ENCODE measurements around the gene C14orf39.
"Not testable (repeated sequence)": the region's sequence is repeated elsewhere in the genome, so short reads cannot be mapped to it uniquely, and the experiment has no call there.

The C14orf39 gene

DNA sequence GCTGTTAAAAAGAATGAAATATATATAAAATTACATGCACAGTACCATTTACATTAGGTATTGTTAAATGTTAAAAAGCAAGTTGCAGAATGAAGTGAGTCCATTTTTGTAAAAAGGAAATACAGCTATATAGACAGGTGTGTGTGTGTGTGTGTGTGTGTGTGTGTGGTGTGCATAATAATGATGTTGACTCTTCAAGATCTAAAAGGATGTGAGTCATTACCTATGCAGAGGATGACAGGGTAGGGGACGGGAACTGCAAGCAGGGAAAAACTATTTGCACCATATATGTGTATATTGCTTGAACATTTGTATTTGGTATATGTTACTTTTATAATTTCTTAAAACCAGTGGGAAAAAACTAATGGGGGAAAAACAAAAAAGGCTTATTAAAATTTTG, 3.1 kb downstream of the C14orf39 start:
- Histone ChIP-seq H3K4me1 (ENCODE audit: control insufficient read depth, low read length) (peaks cover 7% of the 10 kb centered on the region), H3K9me3 (ENCODE audit: control insufficient read depth, insufficient read depth, low read length) (peaks cover 6% of the 10 kb centered on the region; the same call in 1 of the 2 replicates), H3K4me3 (ENCODE audit: low read length) (no peak overlapping the region), H3K27ac (ENCODE audit: low read depth, low read length) (no peak overlapping the region), H3K36me3 (ENCODE audit: control insufficient read depth, low read length) (no peaks in the 10 kb centered on the region), H4K20me1 (ENCODE audit: control insufficient read depth, insufficient read depth, low read depth, low read length) (no peaks in the 10 kb centered on the region), H3K4me2 (ENCODE audit: low read length) (no peak overlapping the region), H3K79me2 (ENCODE audit: control insufficient read depth, low read length) (no peaks in the 10 kb centered on the region), H3K9me2 (replicated peaks; ENCODE audit: control insufficient read depth, low read length) (no peaks in the 10 kb centered on the region), H3K27me3 (ENCODE audit: control insufficient read depth, low read length) (no peaks in the 10 kb centered on the region), H3F3A (ENCODE audit: control insufficient read depth, insufficient read depth) (no peaks in the 10 kb centered on the region)
- TF ChIP-seq, protein P1, sequence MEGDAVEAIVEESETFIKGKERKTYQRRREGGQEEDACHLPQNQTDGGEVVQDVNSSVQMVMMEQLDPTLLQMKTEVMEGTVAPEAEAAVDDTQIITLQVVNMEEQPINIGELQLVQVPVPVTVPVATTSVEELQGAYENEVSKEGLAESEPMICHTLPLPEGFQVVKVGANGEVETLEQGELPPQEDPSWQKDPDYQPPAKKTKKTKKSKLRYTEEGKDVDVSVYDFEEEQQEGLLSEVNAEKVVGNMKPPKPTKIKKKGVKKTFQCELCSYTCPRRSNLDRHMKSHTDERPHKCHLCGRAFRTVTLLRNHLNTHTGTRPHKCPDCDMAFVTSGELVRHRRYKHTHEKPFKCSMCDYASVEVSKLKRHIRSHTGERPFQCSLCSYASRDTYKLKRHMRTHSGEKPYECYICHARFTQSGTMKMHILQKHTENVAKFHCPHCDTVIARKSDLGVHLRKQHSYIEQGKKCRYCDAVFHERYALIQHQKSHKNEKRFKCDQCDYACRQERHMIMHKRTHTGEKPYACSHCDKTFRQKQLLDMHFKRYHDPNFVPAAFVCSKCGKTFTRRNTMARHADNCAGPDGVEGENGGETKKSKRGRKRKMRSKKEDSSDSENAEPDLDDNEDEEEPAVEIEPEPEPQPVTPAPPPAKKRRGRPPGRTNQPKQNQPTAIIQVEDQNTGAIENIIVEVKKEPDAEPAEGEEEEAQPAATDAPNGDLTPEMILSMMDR (IDR thresholded peaks at IDR 0.05; ENCODE audit: low read depth, low read length, poor library complexity, severe bottlenecking), result no peak
- no peak for TF ChIP-seq EZH2phosphoT487 (IDR thresholded peaks at IDR 0.05; ENCODE audit: borderline replicate concordance, low read length)

DNA sequence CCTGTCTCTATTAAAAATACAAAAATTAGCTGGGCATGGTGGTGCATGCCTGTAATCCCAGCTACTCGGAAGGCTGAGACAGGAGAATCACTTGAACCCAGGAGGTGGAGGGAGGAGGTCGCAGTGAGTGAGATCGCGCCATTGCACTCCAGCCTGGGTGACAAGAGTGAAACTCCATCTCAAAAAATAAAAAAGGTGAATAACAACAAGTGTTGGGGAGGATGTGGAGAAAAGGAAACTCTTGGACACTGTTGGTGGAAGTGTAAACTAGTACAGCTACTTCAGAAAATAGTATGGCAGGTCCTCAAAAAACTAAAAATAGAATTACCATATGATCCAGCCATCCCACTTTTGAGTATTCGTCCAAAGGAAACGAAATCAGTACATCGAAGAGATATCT, 5.6 kb downstream of the C14orf39 start:
- H3K4me1 ChIP-seq (ENCODE audit: control insufficient read depth, low read length); H3F3A ChIP-seq (ENCODE audit: control insufficient read depth, insufficient read depth); H3K4me3 ChIP-seq (ENCODE audit: low read length); H3K9me3 ChIP-seq (ENCODE audit: control insufficient read depth, insufficient read depth, low read length); H3K27me3 ChIP-seq (ENCODE audit: control insufficient read depth, low read length); H3K36me3 ChIP-seq (ENCODE audit: control insufficient read depth, low read length); H3K79me2 ChIP-seq (ENCODE audit: control insufficient read depth, low read length); H3K27ac ChIP-seq (ENCODE audit: low read depth, low read length); H4K20me1 ChIP-seq (ENCODE audit: control insufficient read depth, insufficient read depth, low read depth, low read length); H3K4me2 ChIP-seq (ENCODE audit: low read length); H3K9me2 ChIP-seq (replicated peaks; ENCODE audit: control insufficient read depth, low read length): not testable (repeated sequence)

DNA sequence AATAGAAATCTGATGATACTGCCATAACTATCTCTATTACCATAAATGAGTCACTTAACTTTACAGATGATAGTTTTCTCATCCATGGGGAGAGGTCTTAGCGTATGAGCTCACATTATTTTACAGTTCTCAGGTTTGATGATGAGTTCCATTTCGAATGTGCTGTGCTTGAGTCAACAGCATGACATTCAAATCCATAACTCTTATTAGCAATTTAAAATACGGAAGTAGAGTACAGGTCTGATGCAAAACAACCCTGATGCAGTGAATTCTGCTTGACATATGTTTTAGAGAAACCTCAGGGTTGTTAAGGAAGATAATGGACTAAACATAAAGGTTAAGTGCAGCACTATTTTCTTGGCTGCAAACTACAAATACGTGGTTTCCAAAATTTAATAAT, 30.0 kb downstream of the C14orf39 start:
- H3F3A ChIP-seq (ENCODE audit: control insufficient read depth, insufficient read depth), result no peaks in the 10 kb centered on the region
- peaks cover 5% of the 10 kb centered on the region; the same call in 1 of the 2 replicates for H3K4me1 ChIP-seq (ENCODE audit: control insufficient read depth, low read length)
- no peaks in the 10 kb centered on the region for H4K20me1 ChIP-seq (ENCODE audit: control insufficient read depth, insufficient read depth, low read depth, low read length)
- no peaks in the 10 kb centered on the region for H3K9me2 ChIP-seq (replicated peaks; ENCODE audit: control insufficient read depth, low read length)
- no peaks in the 10 kb centered on the region for H3K27me3 ChIP-seq (ENCODE audit: control insufficient read depth, low read length)
- H3K4me2 ChIP-seq (ENCODE audit: low read length), result no peak overlapping the region
- no peak for TF ChIP-seq EZH2phosphoT487 (IDR thresholded peaks at IDR 0.05; ENCODE audit: borderline replicate concordance, low read length)
- TF ChIP-seq, protein P1 (IDR thresholded peaks at IDR 0.05; ENCODE audit: low read depth, low read length, poor library complexity, severe bottlenecking), result no peak
- no peak overlapping the region for H3K4me3 ChIP-seq (ENCODE audit: low read length)
- H3K79me2 ChIP-seq (ENCODE audit: control insufficient read depth, low read length), result no peaks in the 10 kb centered on the region
- H3K27ac ChIP-seq (ENCODE audit: low read depth, low read length), result no peak overlapping the region
- H3K36me3 ChIP-seq (ENCODE audit: control insufficient read depth, low read length), result no peaks in the 10 kb centered on the region
- no peaks in the 10 kb centered on the region for H3K9me3 ChIP-seq (ENCODE audit: control insufficient read depth, insufficient read depth, low read length)

DNA sequence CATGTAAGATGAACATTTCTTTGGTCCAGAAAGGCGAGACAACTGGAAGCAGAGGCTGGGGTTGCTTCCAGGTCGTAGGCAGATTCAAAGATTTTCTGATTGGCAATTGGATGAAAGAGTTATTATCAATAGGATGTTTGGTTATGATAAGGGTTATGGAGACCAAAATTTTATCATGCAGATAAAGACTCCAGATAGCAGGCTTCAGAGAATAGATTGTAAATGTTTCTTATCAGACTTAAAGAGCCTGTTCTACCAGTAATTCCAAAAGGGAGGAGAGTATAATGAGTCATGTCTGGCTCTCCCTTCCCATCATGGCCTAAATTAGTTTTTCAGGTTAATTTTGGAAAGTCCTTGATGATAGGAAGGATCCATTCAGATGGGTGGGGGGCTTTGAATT, 55.6 kb downstream of the C14orf39 start:
- Histone ChIP-seq H3F3A (ENCODE audit: control insufficient read depth, insufficient read depth) (no peaks in the 10 kb centered on the region), H3K9me3 (ENCODE audit: control insufficient read depth, insufficient read depth, low read length) (no peaks in the 10 kb centered on the region), H3K27me3 (ENCODE audit: control insufficient read depth, low read length) (no peaks in the 10 kb centered on the region)

More for the DNA sequence above, 55.6 kb downstream of the C14orf39 start:
- Histone ChIP-seq H3K4me2 (ENCODE audit: low read length) (no peak overlapping the region), H3K4me1 (ENCODE audit: control insufficient read depth, low read length) (peaks cover 10% of the 10 kb centered on the region), H3K4me3 (ENCODE audit: low read length) (no peak overlapping the region), H3K27ac (ENCODE audit: low read depth, low read length) (no peak overlapping the region), H3K9me2 (replicated peaks; ENCODE audit: control insufficient read depth, low read length) (no peaks in the 10 kb centered on the region), H3K36me3 (ENCODE audit: control insufficient read depth, low read length) (no peaks in the 10 kb centered on the region), H4K20me1 (ENCODE audit: control insufficient read depth, insufficient read depth, low read depth, low read length) (no peaks in the 10 kb centered on the region), H3K79me2 (ENCODE audit: control insufficient read depth, low read length) (no peaks in the 10 kb centered on the region)
- TF ChIP-seq, protein P1 (IDR thresholded peaks at IDR 0.05; ENCODE audit: low read depth, low read length, poor library complexity, severe bottlenecking), result no peak
- TF ChIP-seq EZH2phosphoT487 (IDR thresholded peaks at IDR 0.05; ENCODE audit: borderline replicate concordance, low read length), result no peak
